Stimulated activated CD4-positive, alpha-beta T cell treated with anti-CD3 and anti-CD28 coated beads, TNF-alpha, amount 100 ng/mL, for 4 hours (primary cell): ENCODE results near the gene CNOT1.
"Not testable (repeated sequence)": the region's sequence is repeated elsewhere in the genome, so short reads cannot be mapped to it uniquely, and the experiment has no call there.

Experiments used
- DNase-seq, 3 experiments: peaks; one replicate each; pipeline ENCODE4 v3.0.0-alpha.2; 2020; ENCODE audit warnings: low read depth in 3 of 3

Gene CNOT1

DNA sequence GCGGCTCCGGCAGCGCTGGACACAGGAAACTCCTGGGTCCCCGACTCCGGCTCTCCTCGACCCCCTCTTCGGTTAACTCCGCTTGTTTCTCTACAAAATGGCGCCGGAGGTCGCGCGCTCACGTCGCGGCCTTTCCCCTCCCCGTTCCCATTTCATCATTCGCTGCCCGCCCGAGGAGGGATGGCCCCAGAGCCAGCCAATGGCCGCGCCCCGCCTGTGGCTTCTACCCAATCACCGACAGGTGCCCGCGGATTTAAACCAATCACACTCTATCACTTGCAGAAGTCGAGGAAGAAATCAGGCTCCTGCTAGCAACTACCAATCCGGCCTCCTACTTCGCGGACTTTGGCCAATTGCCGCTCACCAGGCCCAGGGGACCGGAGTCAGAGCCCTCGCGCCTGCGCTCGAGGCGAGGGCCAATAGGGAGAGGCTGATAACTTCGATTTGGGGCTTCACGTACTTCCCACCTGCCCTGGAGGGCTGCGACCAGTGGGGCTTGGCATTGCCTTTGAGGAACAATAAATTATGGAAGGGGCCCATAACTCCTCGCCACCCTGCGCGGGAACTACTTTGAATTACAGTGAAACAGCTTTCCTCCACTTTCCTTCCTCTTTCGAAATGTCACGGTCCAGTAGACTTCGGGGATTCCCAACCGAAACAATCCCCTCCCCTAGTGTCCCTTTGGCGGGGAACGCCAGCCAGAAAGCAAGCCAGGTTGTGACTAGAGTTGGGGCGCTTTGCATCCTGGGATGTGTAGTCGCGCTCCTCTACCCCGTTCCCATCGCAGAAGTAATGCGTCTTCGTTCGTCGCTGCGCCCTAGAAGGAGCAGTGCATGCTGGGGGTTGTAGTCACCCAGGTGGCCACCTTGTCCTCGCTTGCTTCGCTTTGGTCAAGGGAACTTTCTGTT, at the start of gene CNOT1:
TSS of gene CNOT1 (minus strand) at position 94 of the 908 bp plus-strand sequence. CDS start 30,489 bp downstream, outside the sequence.
- peak; percentile 85 to 95 (median 92) for DNase-seq

DNA sequence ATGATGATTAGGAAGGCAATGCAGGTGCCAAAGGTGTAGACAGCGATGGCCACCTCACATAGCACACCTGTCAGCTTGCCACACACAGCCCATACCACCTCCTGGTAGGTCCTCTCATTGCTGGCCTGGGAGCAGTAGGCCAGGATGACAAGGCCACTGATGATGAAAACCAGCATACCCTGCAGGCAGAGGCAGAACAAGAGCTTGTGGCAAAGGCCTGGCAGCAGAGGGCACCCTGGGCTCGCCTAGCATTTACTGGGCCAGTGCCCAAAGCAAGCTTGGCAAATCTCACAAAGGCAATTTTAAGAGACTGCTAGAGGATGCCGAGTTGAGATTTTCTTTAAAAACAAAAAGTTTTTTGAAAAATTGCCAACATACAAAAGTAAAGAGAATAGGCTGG, 49.1 kb upstream of the CNOT1 start:
- no peak for DNase-seq

DNA sequence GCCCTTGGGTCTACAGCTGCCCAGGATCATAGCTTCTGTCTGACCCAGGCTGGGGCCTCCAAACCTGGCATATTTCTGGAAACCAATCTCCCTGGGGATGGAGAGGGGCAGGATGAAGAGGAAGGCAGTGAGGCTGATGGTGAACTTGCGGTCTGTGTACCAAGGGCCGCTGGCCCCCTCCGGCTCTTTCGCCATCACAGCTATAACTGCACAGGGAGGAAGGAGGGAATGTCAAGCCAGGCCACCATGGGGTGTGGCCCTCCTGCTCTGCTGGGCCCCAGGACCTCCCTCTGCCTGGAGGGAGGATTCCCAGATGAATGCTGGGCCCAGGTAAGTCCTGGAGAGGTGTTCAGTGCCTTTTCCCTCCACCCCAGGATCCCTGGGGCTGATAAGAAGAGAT, 48.6 kb upstream of the CNOT1 start:
- no peak for DNase-seq

DNA sequence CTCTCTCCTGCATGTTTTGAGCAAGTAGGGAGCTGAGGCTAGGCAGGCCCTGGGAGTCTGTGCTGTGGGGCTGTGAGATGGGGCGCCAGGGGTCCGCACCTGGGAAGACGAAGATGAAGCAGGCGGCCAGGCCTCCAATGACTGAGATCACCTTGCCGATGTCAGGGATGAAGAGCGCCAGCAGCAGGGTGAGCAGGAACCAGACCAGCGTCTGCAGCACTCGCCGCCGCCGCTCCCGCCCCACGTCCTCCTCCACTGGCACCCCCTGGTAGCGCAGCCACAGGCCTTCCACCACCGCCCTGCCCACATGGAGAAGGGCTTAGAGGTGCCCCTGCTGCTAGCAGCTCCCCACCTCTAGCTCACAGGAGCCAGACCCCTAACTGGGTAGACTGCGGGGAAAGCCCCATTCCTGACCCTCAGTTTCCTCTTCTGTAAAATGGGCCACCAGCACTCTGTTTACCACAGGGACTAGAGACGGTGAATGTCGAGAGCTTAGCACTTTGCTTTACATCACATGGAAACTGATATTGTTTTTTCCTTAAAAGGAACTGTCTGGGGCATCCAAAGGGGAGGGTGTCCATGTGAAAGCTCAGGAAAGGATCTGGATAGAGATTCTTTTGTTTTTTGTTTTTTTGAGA, 41.4 kb upstream of the CNOT1 start:
- DNase-seq = no peak

DNA sequence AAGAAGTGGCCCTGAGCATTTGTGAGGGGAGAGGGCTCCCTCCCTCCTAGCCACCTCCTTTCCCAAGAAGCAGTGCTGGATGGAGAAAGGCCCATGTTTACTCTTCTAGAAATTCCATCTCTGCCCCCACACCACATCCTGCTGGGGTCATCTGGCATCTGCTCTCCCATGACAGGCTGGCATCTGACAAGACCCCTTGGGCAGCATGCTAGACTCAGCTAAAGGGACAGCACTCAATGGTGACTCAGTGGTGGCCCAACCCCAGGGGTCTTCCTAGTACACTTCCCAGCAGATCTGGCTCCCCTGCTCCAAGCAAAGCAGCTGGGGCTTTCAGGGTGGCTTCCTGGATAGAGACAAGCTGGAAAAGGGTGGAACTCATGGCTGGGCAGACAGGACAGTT, 40.6 kb upstream of the CNOT1 start:
- DNase-seq = no peak

DNA sequence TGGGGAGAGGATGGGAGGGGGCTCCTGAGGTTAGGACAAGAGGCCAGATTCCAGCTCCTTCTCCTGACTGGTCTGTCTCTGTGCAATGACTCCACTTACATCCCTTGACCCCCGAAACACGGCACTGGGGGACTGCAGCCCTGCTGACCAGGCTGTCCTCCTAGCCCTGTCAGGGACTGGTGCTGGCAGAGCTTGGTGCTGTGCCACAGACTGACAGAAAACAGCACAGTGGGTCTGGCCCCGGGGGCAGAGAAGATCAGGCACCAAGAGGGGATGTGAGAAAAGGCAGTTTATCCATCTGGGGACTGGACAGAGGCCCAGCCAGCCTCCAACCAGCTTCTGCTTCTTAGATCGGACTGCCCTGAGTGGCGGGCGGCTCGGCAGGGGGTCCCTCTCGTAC, 35.6 kb upstream of the CNOT1 start:
- DNase-seq = no peak

DNA sequence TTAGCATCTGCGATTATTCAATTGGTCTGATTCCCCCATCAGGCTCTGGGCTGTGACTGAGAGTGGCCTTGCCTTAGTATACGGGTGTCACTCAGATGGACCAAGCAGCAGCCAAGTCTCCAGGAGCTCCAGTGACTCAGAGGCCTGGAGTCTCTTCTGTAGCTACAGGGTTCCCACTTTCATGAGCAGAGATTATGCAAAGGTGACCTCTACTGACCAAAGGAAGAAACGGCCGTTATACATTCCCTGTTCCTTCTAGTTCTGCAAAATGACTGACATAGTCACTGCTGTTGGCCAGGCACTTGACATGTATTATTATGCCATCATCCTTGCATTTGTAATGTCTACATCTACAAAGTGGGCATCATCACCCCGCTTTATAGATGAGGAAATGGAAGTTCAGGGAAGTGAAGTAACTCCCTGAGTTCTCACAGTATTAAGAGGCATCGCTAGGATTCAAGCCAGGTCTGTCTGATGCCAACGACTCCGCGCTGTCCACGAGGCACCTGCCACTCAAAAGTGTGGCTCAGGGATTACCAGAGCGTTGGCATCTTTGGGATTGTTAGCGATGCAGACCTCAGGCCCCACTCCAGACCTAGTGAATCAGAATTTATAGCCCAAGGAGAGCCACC, 31.7 kb upstream of the CNOT1 start:
- DNase-seq = no peak

DNA sequence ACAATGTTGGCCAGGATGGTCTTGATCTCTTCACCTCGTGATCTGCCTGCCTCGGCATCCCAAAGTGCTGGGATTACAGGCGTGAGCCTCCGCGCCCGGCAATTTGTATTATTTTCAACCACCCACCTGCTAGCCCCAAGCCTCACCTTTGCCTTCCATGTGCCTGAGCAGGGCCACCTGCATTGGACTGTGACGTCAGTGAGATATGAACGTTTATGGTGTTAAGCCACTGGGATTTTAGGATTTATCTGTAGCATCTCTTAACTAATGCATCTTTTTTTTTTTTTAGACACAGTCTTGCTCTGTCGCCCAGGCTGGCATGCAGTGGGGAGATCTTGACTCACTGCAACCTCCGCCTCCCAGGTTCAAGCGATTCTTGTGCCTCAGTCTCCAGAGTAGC, 30.3 kb upstream of the CNOT1 start:
- not testable (repeated sequence) for DNase-seq

DNA sequence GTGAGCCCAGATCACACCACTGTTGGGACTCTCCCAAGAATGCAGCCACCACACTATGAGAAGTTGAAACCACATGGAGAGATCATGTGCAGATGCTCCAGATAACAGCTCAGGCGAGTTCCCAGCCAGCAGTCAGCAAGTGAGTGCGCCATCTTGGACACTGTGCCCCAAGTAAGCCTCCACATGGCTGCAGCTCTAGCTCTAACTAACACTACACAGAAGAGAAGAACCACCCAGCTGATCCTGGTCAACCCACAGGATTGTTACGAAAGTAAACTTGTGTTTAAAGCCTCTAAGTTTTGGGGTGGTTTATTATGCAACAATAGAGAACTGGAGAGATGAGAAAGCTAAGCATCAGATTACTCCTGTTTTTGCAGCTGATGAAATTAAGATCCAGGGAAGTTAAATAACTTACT, 29.2 kb upstream of the CNOT1 start:
- DNase-seq = no peak

DNA sequence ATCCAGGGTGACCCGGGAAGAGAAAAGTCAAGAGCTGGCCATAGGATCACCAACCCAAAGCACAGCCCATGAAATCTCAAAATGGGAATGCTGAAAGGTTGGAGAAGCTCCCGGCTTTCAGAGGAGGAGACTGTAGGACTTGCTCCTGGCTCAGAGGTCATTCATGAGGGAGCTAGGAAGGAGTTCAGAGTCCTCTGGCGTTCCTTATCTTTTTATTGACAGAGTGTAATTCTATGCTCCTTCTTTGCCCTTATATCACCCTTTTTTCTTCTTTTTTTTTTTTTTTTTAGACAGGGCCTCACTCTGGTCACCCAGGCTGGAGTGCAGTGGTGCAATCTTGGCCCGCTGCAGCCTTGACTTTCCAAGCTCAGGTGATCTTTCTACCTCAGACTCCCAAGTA, 27.3 kb upstream of the CNOT1 start:
- DNase-seq = no peak

DNA sequence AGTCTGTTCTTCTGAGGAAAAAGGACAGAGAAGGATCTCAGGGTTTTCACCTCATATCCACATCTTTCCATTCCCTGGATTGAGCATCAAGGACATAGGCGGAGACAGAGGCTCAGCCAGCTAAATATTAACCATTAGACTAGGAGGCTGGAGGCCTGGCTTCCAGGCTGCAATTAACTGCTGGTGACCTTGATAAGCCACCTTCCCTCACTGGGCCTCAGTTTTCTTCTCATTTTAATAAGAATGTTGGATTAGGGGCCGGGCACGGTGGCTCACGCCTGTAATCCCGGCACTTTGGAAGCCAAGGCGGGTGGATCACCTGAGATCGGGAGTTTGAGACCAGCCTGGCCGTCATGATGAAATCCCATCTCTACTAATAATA, 25.6 kb upstream of the CNOT1 start:
- no peak for DNase-seq

DNA sequence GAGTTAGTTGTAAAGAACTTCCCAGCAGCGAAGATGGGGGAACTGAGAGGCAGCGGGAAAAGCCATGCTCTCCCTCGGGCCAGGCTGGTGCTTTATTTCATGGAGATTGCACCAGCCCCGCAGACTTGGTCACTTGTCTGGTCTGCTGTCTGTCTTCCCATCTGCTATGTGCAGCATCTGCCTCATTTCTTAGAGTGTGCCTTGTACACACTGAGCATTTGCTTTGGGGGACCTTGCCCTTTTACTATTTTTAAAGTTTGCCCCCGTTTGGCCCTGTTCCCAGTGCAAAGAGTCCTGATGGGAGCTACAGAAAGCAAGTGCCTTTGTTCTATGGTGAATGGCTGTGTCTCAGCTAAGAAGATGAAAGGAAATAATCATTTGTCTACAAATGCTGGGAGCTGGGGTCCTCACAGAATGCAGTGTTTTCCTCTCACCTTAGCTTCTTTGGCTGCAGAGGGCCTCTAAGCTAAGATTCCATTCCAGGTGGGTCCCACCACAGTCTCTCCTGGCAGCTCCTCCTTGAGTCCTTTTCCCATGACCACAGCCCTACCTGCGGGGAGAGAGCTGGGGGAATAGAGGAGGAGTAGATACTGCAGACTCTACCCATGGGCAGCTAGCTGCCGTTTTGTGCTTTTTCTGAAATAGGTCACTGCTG, 25.1 kb upstream of the CNOT1 start:
- no peak for DNase-seq

DNA sequence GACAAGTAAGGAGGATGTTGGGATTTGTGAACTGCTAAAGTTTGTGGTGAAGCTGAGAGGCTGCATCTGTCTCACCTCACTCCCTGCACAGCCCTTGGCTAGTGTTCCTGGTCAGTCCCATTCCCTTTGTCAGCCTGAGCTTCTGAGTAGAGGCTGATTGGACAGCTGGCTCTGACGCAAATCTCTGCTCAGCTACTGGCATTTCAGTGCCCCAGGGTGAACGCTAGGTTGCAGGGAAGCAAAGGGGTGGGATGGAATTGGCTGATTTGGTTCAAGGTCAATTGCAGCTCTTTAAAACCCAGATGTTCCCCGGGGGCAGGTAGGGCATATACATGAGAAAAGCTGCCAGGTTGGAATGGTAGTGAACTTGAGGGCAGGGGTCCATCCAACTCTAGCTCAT, 23.1 kb upstream of the CNOT1 start:
- no peak for DNase-seq

DNA sequence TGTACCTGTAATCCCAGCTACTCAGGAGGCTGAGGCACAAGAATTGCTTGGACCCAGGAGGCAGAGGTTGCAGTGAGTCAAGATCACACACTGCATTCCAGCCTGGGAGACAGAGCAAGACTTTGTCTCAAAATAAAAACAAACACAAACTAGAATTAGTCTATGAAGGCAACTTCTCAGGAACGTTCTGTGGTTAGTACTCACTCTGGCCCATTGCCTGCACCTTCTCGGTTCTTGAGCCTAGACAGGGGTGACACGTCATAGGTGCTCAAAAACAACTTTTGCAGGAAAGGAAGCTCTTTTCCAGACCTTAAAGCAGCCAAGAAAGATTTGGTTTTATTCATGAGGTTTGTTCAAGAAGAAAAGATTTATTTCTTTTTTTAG, 22.3 kb upstream of the CNOT1 start:
- no peak for DNase-seq

DNA sequence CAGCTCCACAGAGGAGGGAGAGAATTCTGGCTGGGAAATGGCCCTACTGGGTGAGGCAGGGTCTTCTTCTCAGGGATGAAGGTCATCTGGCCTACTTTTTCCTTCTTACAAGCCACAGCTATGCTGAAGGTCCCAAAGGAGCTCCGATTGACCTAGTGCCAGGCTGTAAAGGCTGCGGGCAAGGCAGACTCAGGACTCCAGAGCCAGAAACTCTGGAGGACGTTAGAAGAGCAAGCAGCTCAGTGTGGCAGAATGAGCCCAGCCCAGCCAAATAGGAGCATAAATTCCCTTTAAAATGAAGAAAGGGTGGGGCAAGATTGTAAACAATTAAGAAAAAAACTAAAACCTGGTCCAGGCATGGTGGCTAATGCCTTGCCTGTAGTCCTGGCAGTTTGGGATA, 20.1 kb upstream of the CNOT1 start:
- DNase-seq = no peak

DNA sequence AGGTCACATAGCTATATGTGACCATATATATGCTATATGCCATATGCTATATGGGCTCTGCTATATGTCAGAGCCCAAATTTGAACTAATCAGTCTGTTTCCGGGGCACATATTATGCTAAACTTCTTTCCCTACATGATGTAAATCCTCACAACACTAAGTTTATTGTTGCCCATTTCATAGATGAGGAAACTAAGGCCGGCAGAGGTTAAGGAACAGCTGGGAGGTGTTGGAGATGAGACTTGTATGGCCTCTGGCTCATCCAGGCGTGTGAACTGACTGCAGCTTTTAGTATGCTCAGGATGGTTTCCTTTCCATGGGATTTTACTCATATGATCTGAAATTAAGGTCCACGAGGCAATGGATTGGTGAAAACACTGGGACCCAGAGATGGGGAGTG, 17.5 kb upstream of the CNOT1 start:
- no peak for DNase-seq

DNA sequence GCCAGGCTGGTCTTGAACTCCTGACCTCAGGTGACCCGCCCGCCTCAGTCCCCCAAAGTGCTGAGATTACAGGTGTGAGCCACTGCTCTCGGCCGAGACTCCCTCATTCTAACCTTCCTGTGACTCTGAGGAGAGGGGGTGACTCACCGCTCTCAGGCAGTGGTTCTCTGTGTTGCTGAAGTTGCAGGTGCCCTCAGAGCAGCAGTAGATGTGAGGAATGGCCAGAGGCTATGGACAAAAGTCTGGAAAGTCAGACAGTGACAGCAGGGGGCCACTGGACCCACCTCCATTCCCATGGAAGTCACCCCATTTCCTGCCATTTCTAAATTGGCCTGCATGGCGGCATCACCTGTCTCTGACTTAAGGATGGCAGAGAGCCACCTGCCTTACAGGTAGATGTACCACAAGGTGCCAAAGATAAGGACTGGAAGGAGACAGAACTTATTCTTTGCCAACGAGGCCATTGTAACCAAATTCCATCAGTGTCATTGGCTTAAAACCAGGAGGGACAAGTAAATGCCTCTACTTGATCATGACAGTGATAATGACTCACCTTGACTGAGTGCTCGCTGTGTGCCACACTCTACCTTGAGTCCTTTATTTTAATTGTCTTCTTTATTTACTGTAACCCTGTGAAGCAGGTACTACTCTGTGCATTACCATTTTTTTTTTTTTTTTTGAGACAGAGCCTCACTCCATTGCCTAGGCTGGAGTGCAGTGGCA, 15.3 kb upstream of the CNOT1 start:
- DNase-seq = no peak

DNA sequence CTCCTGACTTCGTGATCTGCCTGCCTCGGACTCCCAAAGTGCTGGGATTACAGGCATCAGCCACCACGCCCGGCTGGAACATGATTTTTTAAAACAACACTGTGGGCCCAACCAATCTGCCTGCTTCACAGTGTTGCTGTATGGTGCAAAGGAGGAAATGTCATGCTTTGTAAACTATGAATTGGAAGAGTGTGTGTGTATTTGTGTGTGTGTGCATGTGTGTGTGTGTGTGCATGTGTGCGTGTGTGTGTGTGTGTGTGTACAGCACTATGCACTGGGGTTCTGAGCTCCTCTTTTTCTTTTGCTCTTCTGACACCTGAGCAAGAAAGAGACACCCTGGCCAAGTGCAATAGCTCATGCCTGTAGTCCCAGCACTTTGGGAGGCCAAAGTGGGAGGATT, 14.5 kb upstream of the CNOT1 start:
- no peak for DNase-seq

DNA sequence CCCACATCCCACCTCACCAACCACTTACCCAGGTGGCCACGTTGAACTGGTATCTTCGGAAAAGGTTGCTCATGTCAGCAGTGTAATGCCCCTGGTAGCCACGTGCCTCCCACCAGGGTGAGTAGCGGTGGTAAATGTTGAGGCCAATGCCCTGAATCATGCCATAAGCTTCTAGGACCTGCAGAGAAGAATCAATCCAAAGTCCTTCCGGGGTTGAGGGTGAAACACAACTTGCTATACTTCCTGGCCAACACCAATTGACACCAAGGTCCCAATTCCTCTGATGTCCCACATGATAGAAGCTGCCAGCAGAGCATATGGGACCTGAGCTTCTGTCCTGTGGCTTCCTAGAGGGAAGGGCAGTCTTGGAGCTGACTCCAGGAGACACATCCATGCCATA, 11.3 kb upstream of the CNOT1 start:
- no peak for DNase-seq

DNA sequence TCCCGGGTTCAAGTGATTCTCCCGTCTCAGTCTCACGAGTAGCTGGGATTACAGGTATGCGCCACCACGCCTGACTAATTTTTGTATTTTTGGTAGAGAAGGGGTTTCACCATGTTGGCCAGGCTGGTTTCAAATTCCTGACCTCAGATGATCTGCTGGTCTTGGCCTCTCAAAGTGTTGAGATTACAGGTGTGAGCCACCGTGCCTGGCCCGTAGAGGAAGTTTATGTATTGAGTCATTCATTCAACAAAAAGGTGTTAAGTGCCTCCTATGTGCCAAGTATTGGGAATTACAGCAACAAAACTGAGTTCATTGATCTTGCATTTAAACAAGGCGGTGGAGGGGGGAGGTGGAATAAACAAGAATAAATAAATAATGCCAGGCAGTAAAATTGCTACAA, 10.2 kb upstream of the CNOT1 start:
- DNase-seq = no peak

DNA sequence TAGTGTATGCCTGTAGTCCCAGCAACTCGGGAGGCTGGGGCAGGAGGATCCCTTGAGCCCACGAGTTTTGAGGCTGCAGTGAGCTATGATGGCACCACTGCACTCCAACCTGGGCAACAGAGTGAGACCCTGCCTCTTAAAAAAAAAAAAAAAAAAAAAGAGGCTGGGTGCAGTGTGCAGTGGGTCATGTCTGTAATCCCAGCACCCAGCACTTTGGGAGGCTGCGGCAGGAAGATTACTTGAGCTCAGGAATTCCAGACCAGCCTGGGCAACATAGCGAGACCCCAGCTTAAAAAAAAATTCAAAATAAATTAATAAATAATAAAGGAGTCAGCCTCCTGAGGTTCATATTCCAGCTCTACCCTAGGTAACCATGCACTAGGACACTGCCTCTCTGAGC, 9.6 kb upstream of the CNOT1 start:
- DNase-seq = no peak
